Stomach (tissue), 4 donors: ENCODE results near the gene PDHX.

ENCODE experiments used
- EP300 ChIP-seq: sonication (generic); formaldehyde crosslinking; IDR thresholded peaks from one replicate; pipeline ENCODE4 v1.6.1; 2017; ENCODE audit warnings: antibody characterized with exemption
- POLR2A ChIP-seq, 4 donors: fragments of 450-650 bp; IDR thresholded peaks; one replicate each; pipeline ENCODE4 v1.6.1; 2016; ENCODE audit warnings: antibody characterized with exemption in 4 of 4, control low read depth in 2 of 4, mild to moderate bottlenecking in 1 of 4, moderate library complexity in 1 of 4
- POLR2AphosphoS5 ChIP-seq, 3 donors: sonication (generic); formaldehyde crosslinking; IDR thresholded peaks; one replicate each; pipeline ENCODE4 v1.6.1; 2016; ENCODE audit warnings: antibody characterized with exemption in 3 of 3
- TF ChIP-seq, protein P1 (sequence below), 7 experiments: fragments of 450-650 bp in 4 of 7; fragments of 200-600 bp in 3 of 7; sonication (generic) in 3 of 7; IDR thresholded peaks; one replicate each; pipeline ENCODE4 v1.5.1; 2016 to 2019; ENCODE audit warnings: antibody characterized with exemption in 7 of 7, control low read depth in 2 of 7, mild to moderate bottlenecking in 1 of 7

DNA sequence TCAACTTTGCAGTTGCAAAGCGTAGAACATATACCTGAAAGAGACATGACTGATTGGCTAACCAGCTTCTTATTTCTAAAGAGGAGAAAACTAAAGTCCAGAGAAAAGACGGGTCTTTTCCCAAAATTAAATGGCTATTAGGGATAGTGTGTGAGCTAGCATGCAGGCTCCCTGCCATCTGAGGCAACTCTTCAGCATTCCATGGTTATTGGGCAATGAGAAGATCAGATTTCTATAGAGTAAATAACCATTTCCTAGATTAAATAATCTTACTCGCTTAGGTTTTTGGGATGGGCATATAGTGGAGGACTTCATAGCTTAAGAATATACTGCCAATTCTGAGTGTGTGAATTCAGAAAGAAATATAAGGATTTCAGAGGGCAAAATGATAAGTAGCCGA, 95.0 kb downstream of the PDHX start:
- TF ChIP-seq, protein P1, sequence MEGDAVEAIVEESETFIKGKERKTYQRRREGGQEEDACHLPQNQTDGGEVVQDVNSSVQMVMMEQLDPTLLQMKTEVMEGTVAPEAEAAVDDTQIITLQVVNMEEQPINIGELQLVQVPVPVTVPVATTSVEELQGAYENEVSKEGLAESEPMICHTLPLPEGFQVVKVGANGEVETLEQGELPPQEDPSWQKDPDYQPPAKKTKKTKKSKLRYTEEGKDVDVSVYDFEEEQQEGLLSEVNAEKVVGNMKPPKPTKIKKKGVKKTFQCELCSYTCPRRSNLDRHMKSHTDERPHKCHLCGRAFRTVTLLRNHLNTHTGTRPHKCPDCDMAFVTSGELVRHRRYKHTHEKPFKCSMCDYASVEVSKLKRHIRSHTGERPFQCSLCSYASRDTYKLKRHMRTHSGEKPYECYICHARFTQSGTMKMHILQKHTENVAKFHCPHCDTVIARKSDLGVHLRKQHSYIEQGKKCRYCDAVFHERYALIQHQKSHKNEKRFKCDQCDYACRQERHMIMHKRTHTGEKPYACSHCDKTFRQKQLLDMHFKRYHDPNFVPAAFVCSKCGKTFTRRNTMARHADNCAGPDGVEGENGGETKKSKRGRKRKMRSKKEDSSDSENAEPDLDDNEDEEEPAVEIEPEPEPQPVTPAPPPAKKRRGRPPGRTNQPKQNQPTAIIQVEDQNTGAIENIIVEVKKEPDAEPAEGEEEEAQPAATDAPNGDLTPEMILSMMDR (IDR thresholded peaks at IDR 0.05) = no peak
- TF ChIP-seq POLR2A (IDR thresholded peaks at IDR 0.05) (no peak), POLR2AphosphoS5 (IDR thresholded peaks at IDR 0.05) (no peak), EP300 (no peak)
